H9 (cell line): ENCODE results near the gene TBRG1. TPM values are rescaled to one million over a fixed set of nuclear protein-coding genes. Genes with fewer than 3 reads are reported as not detected.

Source experiments
- DNase-seq: peaks from one replicate; pipeline ENCODE4 v3.0.0-alpha.2; 2017
- H2AFZ ChIP-seq: one replicate; pipeline ENCODE4 v1.6.1; 2013; ENCODE audit warnings: mild to moderate bottlenecking, low read length, control low read depth, moderate library complexity
- H2AK5ac ChIP-seq: 2 replicates; pipeline ENCODE4 v1.6.1; 2013; ENCODE audit warnings: low read length, control low read depth, mixed read lengths; ENCODE audit not compliant: insufficient read length
- H2BK120ac ChIP-seq: one replicate; pipeline ENCODE4 v1.6.1; 2013; ENCODE audit warnings: low read depth, mild to moderate bottlenecking, low read length, control low read depth, inconsistent platforms; ENCODE audit not compliant: poor library complexity, severe bottlenecking
- H2BK12ac ChIP-seq: 2 replicates; pipeline ENCODE4 v1.6.1; 2013; ENCODE audit warnings: low read length, control low read depth, mixed read lengths, low read depth; ENCODE audit not compliant: insufficient read length
- H2BK15ac ChIP-seq: 2 replicates; pipeline ENCODE4 v1.6.1; 2013; ENCODE audit warnings: low read depth, low read length, control low read depth
- H2BK20ac ChIP-seq: one replicate; pipeline ENCODE4 v1.6.1; 2013; ENCODE audit warnings: low read depth, mild to moderate bottlenecking, low read length, control low read depth, inconsistent platforms; ENCODE audit not compliant: poor library complexity, severe bottlenecking
- H2BK5ac ChIP-seq: 2 replicates; pipeline ENCODE4 v1.6.1; 2013; ENCODE audit warnings: low read length, control low read depth, mixed read lengths; ENCODE audit not compliant: insufficient read length
- H3K14ac ChIP-seq: 2 replicates; pipeline ENCODE4 v1.6.1; 2013; ENCODE audit warnings: low read length, control low read depth; ENCODE audit not compliant: insufficient read depth
- H3K18ac ChIP-seq: 2 replicates; pipeline ENCODE4 v1.6.1; 2013; ENCODE audit warnings: low read depth, mild to moderate bottlenecking, mixed read lengths, low read length, control low read depth; ENCODE audit not compliant: insufficient read length
- H3K23ac ChIP-seq: 2 replicates; pipeline ENCODE4 v1.6.1; 2013; ENCODE audit warnings: low read length, control low read depth, mixed read lengths, low read depth; ENCODE audit not compliant: insufficient read length
- H3K23me2 ChIP-seq: 2 replicates; pipeline ENCODE4 v1.6.1; 2013; ENCODE audit warnings: low read depth, mild to moderate bottlenecking, mixed read lengths, low read length, control low read depth; ENCODE audit not compliant: insufficient read length, poor library complexity, severe bottlenecking
- H3K27ac ChIP-seq: 2 replicates; pipeline ENCODE4 v1.5.1; 2013; ENCODE audit warnings: low read length, control low read depth, mixed read lengths, low read depth; ENCODE audit not compliant: insufficient read length
- H3K27me3 ChIP-seq: 2 replicates; pipeline ENCODE4 v1.6.1; 2013; ENCODE audit warnings: low read length, control low read depth, inconsistent platforms; ENCODE audit not compliant: insufficient read depth
- H3K4ac ChIP-seq: 2 replicates; pipeline ENCODE4 v1.6.1; 2013; ENCODE audit warnings: low read depth, mild to moderate bottlenecking, control low read depth, inconsistent platforms, low read length, moderate library complexity
- H3K4me1 ChIP-seq: 2 replicates; pipeline ENCODE4 v1.6.1; 2013; ENCODE audit warnings: low read length, control low read depth, inconsistent platforms; ENCODE audit not compliant: insufficient read depth
- H3K4me2 ChIP-seq: 2 replicates; pipeline ENCODE4 v1.6.1; 2013; ENCODE audit warnings: low read length, control low read depth, mixed read lengths; ENCODE audit not compliant: insufficient read length, insufficient read depth
- H3K56ac ChIP-seq: 2 replicates; pipeline ENCODE4 v1.6.1; 2013; ENCODE audit warnings: low read depth, mild to moderate bottlenecking, mixed read lengths, low read length, control low read depth; ENCODE audit not compliant: insufficient read length
- H3K79me1 ChIP-seq: 2 replicates; pipeline ENCODE4 v1.6.1; 2013; ENCODE audit warnings: low read depth, mild to moderate bottlenecking, moderate library complexity, low read length, control low read depth, inconsistent platforms; ENCODE audit not compliant: insufficient read depth, poor library complexity, severe bottlenecking
- H3K79me2 ChIP-seq: 2 replicates; pipeline ENCODE4 v1.6.1; 2013; ENCODE audit warnings: low read length, control low read depth, inconsistent platforms; ENCODE audit not compliant: insufficient read depth
- H3K9ac ChIP-seq: 2 replicates; pipeline ENCODE4 v1.6.1; 2013; ENCODE audit warnings: low read length, control low read depth, mixed read lengths; ENCODE audit not compliant: insufficient read length; ENCODE audit errors: extremely low read depth
- H3K9me3 ChIP-seq: one replicate; pipeline ENCODE4 v1.6.1; 2013; ENCODE audit warnings: low read depth, low read length, inconsistent platforms; ENCODE audit not compliant: control insufficient read depth
- H3T11ph ChIP-seq: one replicate; pipeline ENCODE4 v1.6.1; 2013; ENCODE audit warnings: mild to moderate bottlenecking, low read length, control low read depth, inconsistent platforms
- H4K20me1 ChIP-seq: one replicate; pipeline ENCODE4 v1.6.1; 2013; ENCODE audit not compliant: control insufficient read depth, insufficient read length, insufficient read depth
- H4K5ac ChIP-seq: 2 replicates; pipeline ENCODE4 v1.6.1; 2013; ENCODE audit warnings: low read depth, mild to moderate bottlenecking, mixed read lengths, low read length, control low read depth; ENCODE audit not compliant: insufficient read length
- H4K8ac ChIP-seq: replicated peaks from 2 replicates; pipeline ENCODE4 v1.6.1; 2013; ENCODE audit warnings: low read length, control low read depth, mixed read lengths, low read depth; ENCODE audit not compliant: insufficient read length
- H4K91ac ChIP-seq: 2 replicates; pipeline ENCODE4 v1.6.1; 2013; ENCODE audit warnings: low read depth, mild to moderate bottlenecking, moderate library complexity, mixed read lengths, low read length, control low read depth; ENCODE audit not compliant: insufficient read length
- H3K27ac Mint-ChIP-seq, 3 experiments: 2 replicates in 2 of 3; 3 replicates in 1 of 3; pipeline ENCODE4 v1.8.0; 2020 to 2021; ENCODE audit warnings: mixed read lengths in 3 of 3, mild to moderate bottlenecking in 1 of 3, moderate library complexity in 1 of 3
- H3K27me3 Mint-ChIP-seq: 2 replicates; pipeline ENCODE4 v1.8.0; 2021; ENCODE audit warnings: low read depth, mild to moderate bottlenecking, moderate library complexity, mixed read lengths
- H3K36me3 Mint-ChIP-seq, 3 experiments: 2 replicates in 2 of 3; 3 replicates in 1 of 3; pipeline ENCODE4 v1.8.0; 2020 to 2021; ENCODE audit warnings: low read depth in 3 of 3, mixed read lengths in 3 of 3; ENCODE audit not compliant: insufficient read depth in 1 of 3
- H3K4me1 Mint-ChIP-seq, 2 experiments: 2 replicates each; pipeline ENCODE4 v1.8.0; 2020; ENCODE audit warnings: mixed read lengths in 2 of 2
- H3K4me3 Mint-ChIP-seq, 2 experiments: 2 replicates in 1 of 2; 3 replicates in 1 of 2; pipeline ENCODE4 v1.8.0; 2020 to 2021; ENCODE audit warnings: mild to moderate bottlenecking in 2 of 2, mixed read lengths in 2 of 2, moderate library complexity in 1 of 2
- H3K9me3 Mint-ChIP-seq, 2 experiments: 2 replicates in 1 of 2; 3 replicates in 1 of 2; pipeline ENCODE4 v1.8.0; 2020; ENCODE audit warnings: mild to moderate bottlenecking in 2 of 2, mixed read lengths in 2 of 2, moderate library complexity in 1 of 2
- CTCF ChIP-seq: fragments of 200-600 bp; sonication (generic); conservative IDR thresholded peaks from 3 replicates; pipeline ENCODE4 v1.8.0; 2021; ENCODE audit warnings: antibody characterized with exemption, mild to moderate bottlenecking
- WGBS: extraction: QIAGEN DNeasy Blood & Tissue Kit; methylation state at CpG from one replicate; pipeline ENCODE4 v1.1.7; 2013; ENCODE audit warnings: missing lambda C conversion rate, low lambda C conversion rate, mixed read lengths; ENCODE audit not compliant: insufficient read length; ENCODE audit errors: extremely low coverage; 5-methylcytosine and 5-hydroxymethylcytosine counted together
- total RNA-seq: library from RNA; stranded (reverse); gene quantifications from 2 replicates; pipeline ENCODE4 v1.2.1, GENCODE V29; 2021

Gene TBRG1
- total RNA-seq, 1 experiment from 2014 or later, result 23.9 TPM

DNA sequence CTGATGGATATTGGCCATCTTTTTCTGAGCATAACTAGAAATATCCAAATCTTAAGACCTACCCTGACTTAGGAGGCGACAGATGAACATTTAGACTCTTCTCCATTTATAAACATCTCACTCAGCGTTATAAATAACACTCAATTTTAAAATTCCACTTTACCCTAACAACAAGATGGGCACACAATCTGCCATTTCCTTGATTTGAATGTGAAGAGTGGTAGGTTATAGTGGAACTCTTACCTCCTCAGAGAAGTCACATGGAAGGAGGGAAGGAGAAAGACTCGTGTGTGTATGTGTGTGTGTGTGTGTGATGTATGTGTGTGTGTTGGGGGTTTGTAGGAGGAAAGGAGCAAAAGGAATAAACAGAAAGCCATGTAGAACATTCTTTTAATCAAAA lies 35.8 kb downstream of the TBRG1 start:
- 100% methylated on average over 2 of the region's 3 CpGs for WGBS

More for the DNA sequence above, 35.8 kb downstream of the TBRG1 start:
- H3K4me3 Mint-ChIP-seq, result no peak overlapping the region; a peak in 1 of 5 replicates
- Histone ChIP-seq H3K4me2 (no peak overlapping the region), H4K8ac (no peak overlapping the region), H2AFZ (no peak overlapping the region), H3K56ac (no peak overlapping the region), H2BK20ac (no peak overlapping the region), H3K9ac (no peak overlapping the region), H3K23me2 (no peaks in the 10 kb centered on the region), H2BK120ac (no peak overlapping the region), H3K27me3 (no peaks in the 10 kb centered on the region), H2AK5ac (no peak overlapping the region), H2BK15ac (no peak overlapping the region), H2BK12ac (no peak overlapping the region), H2BK5ac (no peak overlapping the region), H3K18ac (no peak overlapping the region), H4K91ac (no peak overlapping the region), H3T11ph (no peak overlapping the region), H3K79me2 (no peaks in the 10 kb centered on the region), H4K20me1 (no peaks in the 10 kb centered on the region), H4K5ac (no peak overlapping the region), H3K23ac (no peak overlapping the region), H3K4me1 (peaks cover 4% of the 10 kb centered on the region; the same call in 1 of the 2 replicates), H3K79me1 (no peaks in the 10 kb centered on the region), H3K14ac (no peak overlapping the region), H3K9me3 (no peaks in the 10 kb centered on the region), H3K27ac (no peak overlapping the region), H3K4ac (no peak overlapping the region)
- H3K9me3 Mint-ChIP-seq, result no peaks in the 10 kb centered on the region; a peak in 1 of 5 replicates
- TF ChIP-seq CTCF, result no peak
- H3K4me1 Mint-ChIP-seq, result peaks cover 18 to 19% of the 10 kb centered on the region in 2 experiments
- H3K27me3 Mint-ChIP-seq, result 0 out of 2 replicates have a peak, but pooled peaks cover 1% of the 10 kb centered on the region
- H3K27ac Mint-ChIP-seq, result no peak overlapping the region
- H3K36me3 Mint-ChIP-seq, result no peaks in the 10 kb centered on the region; a peak in 1 of 7 replicates
- no peak for DNase-seq
